DND-41 (cell line): Measurements from ENCODE around the gene GRK7.

Source experiments
- EZH2 ChIP-seq: IDR thresholded peaks from 3 replicates; pipeline ENCODE4 v1.6.1; 2012; ENCODE audit warnings: borderline replicate concordance, low read depth, mild to moderate bottlenecking, moderate library complexity, low read length, inconsistent platforms; ENCODE audit not compliant: severe bottlenecking
- TF ChIP-seq, protein P1 (sequence below): IDR thresholded peaks from 2 replicates; pipeline ENCODE4 v1.5.1; 2012; ENCODE audit warnings: borderline replicate concordance, low read length, moderate library complexity, mild to moderate bottlenecking; ENCODE audit not compliant: poor library complexity, severe bottlenecking; ENCODE audit errors: extremely low read depth

DNA sequence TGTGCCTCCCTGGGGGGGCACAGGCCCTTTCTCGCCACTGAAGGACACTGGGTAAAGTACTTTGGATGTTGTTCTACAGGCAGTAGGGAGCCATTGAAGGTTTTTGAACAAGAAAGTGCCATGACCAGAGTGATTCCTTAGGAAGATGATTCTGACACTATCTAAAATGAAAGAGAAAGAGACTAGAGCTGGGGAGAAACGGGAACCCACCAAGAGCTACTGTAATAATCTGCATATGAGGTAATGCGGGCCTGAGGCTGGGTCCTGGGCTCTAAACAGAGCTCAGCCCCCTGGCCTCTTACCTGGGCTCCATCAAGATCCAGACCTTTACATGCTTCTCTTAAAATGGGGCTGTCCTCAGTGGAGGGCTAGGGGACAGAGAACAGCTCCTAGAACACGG, 24.9 kb downstream of the GRK7 start:
- TF ChIP-seq, protein P1, sequence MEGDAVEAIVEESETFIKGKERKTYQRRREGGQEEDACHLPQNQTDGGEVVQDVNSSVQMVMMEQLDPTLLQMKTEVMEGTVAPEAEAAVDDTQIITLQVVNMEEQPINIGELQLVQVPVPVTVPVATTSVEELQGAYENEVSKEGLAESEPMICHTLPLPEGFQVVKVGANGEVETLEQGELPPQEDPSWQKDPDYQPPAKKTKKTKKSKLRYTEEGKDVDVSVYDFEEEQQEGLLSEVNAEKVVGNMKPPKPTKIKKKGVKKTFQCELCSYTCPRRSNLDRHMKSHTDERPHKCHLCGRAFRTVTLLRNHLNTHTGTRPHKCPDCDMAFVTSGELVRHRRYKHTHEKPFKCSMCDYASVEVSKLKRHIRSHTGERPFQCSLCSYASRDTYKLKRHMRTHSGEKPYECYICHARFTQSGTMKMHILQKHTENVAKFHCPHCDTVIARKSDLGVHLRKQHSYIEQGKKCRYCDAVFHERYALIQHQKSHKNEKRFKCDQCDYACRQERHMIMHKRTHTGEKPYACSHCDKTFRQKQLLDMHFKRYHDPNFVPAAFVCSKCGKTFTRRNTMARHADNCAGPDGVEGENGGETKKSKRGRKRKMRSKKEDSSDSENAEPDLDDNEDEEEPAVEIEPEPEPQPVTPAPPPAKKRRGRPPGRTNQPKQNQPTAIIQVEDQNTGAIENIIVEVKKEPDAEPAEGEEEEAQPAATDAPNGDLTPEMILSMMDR: no peak
- no peak for TF ChIP-seq EZH2
